Measurements from ENCODE around the gene SMIM5. TPM values are rescaled to one million over a fixed set of nuclear protein-coding genes. Genes with fewer than 3 reads are reported as not detected.

SMIM5 gene
- total and polyA plus RNA-seq, 9 of the 15 experiments (the other 6 are each of a cell fraction or from before 2014, with no cell fraction given) = 0.08 TPM; not detected in 8

GRCh38 chr17:75684924-75685323, 51.7 kb downstream of the SMIM5 start:
- Histone ChIP-seq H3K27me3 (ENCODE audit: control insufficient read depth in 2 of 2, insufficient read depth in 2 of 2, low read length in 2 of 2) (no peaks in the 10 kb centered on the region), H3K36me3 (ENCODE audit: control insufficient read depth, insufficient read depth, low read length) (peaks cover 48% of the 10 kb centered on the region), H2AFZ (ENCODE audit: low read depth, low read length) (no peak overlapping the region), H3K4me3 (no peak overlapping the region), H3K4me1 (replicated peaks in 1 of 2; ENCODE audit: control insufficient read depth in 2 of 2, insufficient read depth in 2 of 2, low read length in 2 of 2) (peaks cover 0 to 15% of the 10 kb centered on the region in 2 experiments; a peak in 2 of 5 replicates), H3K9me1 (ENCODE audit: control insufficient read depth, insufficient read depth, low read length) (peaks cover 5% of the 10 kb centered on the region), H3K27ac (ENCODE audit: extremely low read depth, low read depth, low read length) (no peak overlapping the region; the same call in 2 of the 3 replicates), H3K79me2 (ENCODE audit: control insufficient read depth, insufficient read depth, low read length) (peaks cover 53% of the 10 kb centered on the region), H3K9me3 (replicated peaks; ENCODE audit: control insufficient read depth, insufficient read depth, low read depth, low read length) (no peaks in the 10 kb centered on the region), H4K20me1 (replicated peaks; ENCODE audit: control insufficient read depth, insufficient read depth, low read length) (peaks cover 8% of the 10 kb centered on the region; the same call in 1 of the 2 replicates), H3K4me2 (ENCODE audit: insufficient read depth, low read length) (no peak overlapping the region), H3K9ac (ENCODE audit: insufficient read depth in 1 of 2, low read depth in 2 of 2, low read length in 2 of 2) (no peak overlapping the region)
- in situ Hi-C loops (cut with MboI) = no loop called here
- WGBS (ENCODE audit: insufficient coverage, low coverage, missing lambda C conversion rate) = 91% methylated on average over 7 of the region's 7 CpGs
- DNase-seq (ENCODE audit: extremely low read depth in 1 of 4, low spot score in 3 of 4) (no peak), ATAC-seq (no peak), FAIRE-seq (no peak)
- intact Hi-C loops (cut with micrococcal nuclease) = no loop called here
- ChIA-PET CTCF (ENCODE audit: low intra/inter-chr PET ratio) (no interaction called here), POLR2A (interaction anchor here (1.7 kb wide), 1 partner anchor 12 kb away, joined by 4 read pairs; no protein-coding TSS in a partner anchor)
- no TSS peak for BruUV-seq (replicated peaks)
- no peak for TF ChIP-seq FOXM1 (IDR thresholded peaks at IDR 0.05; ENCODE audit: low read depth)
- no peak for TF ChIP-seq FOXM1 (CRISPR knock-in tag; IDR thresholded peaks at IDR 0.05; ENCODE audit: low read depth)
- TF ChIP-seq ZNF280A (IDR thresholded peaks at IDR 0.05; ENCODE audit: low read depth, partially characterized antibody) = no peak
- no peak for TF ChIP-seq ZC3H8 (IDR thresholded peaks at IDR 0.05)
- no peak for TF ChIP-seq KDM4B (IDR thresholded peaks at IDR 0.05; ENCODE audit: borderline replicate concordance in 2 of 2, low read depth in 1 of 2)
- no peak for TF ChIP-seq DDX20 (tag; IDR thresholded peaks at IDR 0.05; ENCODE audit: low read depth)
- TF ChIP-seq ZBTB11 (CRISPR knock-in tag; IDR thresholded peaks at IDR 0.05) = no peak
- no peak for TF ChIP-seq ZNF174 (CRISPR knock-in tag; IDR thresholded peaks at IDR 0.05)
- no peak for TF ChIP-seq MECOM (CRISPR knock-in tag; IDR thresholded peaks at IDR 0.05)
- no peak for TF ChIP-seq SMARCB1 (IDR thresholded peaks at IDR 0.05; ENCODE audit: insufficient read length, low read depth)
- TF ChIP-seq NFRKB (IDR thresholded peaks at IDR 0.05; ENCODE audit: low read depth) = no peak
- no peak for TF ChIP-seq CREB3L1 (IDR thresholded peaks at IDR 0.05; ENCODE audit: borderline replicate concordance, low read depth)
- TF ChIP-seq MYC (IDR thresholded peaks at IDR 0.05; ENCODE audit: low read depth, low read length) = no peak
- TF ChIP-seq MYC (CRISPR knock-in tag; IDR thresholded peaks at IDR 0.05; ENCODE audit: borderline replicate concordance, low read depth) = no peak
- no peak for TF ChIP-seq HOMEZ (CRISPR knock-in tag; IDR thresholded peaks at IDR 0.05)
